ENCODE data around the gene NKD2. TPM values are rescaled to one million over a fixed set of nuclear protein-coding genes. Genes with fewer than 3 reads are reported as not detected.

The NKD2 gene
- total and polyA plus RNA-seq, 7 donors: 0.08 to 0.96 (median 0.63) TPM; not detected in 1

DNA sequence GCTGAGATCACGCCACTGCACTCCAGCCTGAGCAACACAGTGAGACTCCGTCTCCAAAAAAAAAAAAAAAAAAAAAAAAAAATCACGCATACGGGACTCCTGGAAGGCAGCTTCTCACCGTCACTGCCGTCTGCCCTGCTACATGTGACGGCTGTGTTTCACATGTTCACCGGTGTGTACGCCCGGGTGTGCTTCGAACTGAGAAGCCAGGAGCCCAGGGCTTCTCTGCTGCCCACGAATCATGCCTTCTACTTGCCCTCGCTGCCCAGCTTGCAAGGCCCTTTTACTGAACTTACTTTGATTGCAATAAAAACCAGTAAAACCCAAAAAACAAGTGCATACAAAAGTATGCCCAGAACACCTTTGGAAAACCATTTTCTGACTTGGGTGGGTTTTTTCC is 5.8 kb upstream of the NKD2 start:
- Histone ChIP-seq H3K4me3 (no peak overlapping the region), H3K27me3 (ENCODE audit: insufficient read depth in 3 of 3, low read length in 2 of 3) (peaks cover 0 to 38% (median 13%) of the 10 kb centered on the region in 3 donors), H3K36me3 (ENCODE audit: insufficient read depth in 1 of 2, low read depth in 1 of 2) (no peaks in the 10 kb centered on the region), H3K9me3 (no peaks in the 10 kb centered on the region), H3K4me1 (no peaks in the 10 kb centered on the region), H3K27ac (no peak overlapping the region)
- no peak for TF ChIP-seq CTCF (IDR thresholded peaks at IDR 0.05)
- ATAC-seq (no peak), DNase-seq (no peak)
- WGBS, 3 donors: 88 to 93% (median 90%) methylated on average over 11 to 13 of the region's 13 CpGs
- intact Hi-C loops (cut with DNase I): no loop called here

GRCh38 chr5:1003296-1003937 is 5.2 kb upstream of the NKD2 start:
- DNase-seq (peak in 1 of 2 donors; percentile 60), ATAC-seq (peak in 1 of 4 donors; percentile 10)
- H3K27ac ChIP-seq: no peak overlapping the region
- H3K9me3 ChIP-seq: no peaks in the 10 kb centered on the region
- peaks cover 0 to 44% (median 13%) of the 10 kb centered on the region in 3 donors for H3K27me3 ChIP-seq (ENCODE audit: insufficient read depth in 3 of 3, low read length in 2 of 3)
- H3K4me3 ChIP-seq: no peak overlapping the region
- no peaks in the 10 kb centered on the region for H3K36me3 ChIP-seq (ENCODE audit: insufficient read depth in 1 of 2, low read depth in 1 of 2)
- intact Hi-C loops (cut with DNase I): no loop called here
- H3K4me1 ChIP-seq: no peaks in the 10 kb centered on the region
- no peak for TF ChIP-seq CTCF (IDR thresholded peaks at IDR 0.05)
- 61 to 66% (median 63%) methylated on average over 21 of the region's 21 CpGs for WGBS, 3 donors

- peak; percentile 68 to 84 (median 74) for ATAC-seq
- WGBS, 3 donors: 1 to 2% (median 1%) methylated on average over 55 to 88 of the region's 88 CpGs
- H3K27me3 ChIP-seq (ENCODE audit: insufficient read depth in 3 of 3, low read length in 2 of 3): peaks cover 0 to 54% (median 13%) of the 10 kb centered on the region in 3 donors
- DNase-seq: peak; percentile 84 to 87
- H3K4me1 ChIP-seq: no peaks in the 10 kb centered on the region
- H3K4me3 ChIP-seq: peak overlapping the region; percentile 65
- TF ChIP-seq CTCF (IDR thresholded peaks at IDR 0.05): peak; percentile 35
- H3K36me3 ChIP-seq (ENCODE audit: insufficient read depth in 1 of 2, low read depth in 1 of 2): no peaks in the 10 kb centered on the region
- intact Hi-C loops (cut with DNase I): loop anchor here in 1 of 2 donors (5.0 kb wide), 1 partner anchor 82 kb away; no protein-coding TSS in a partner anchor
- no peaks in the 10 kb centered on the region for H3K9me3 ChIP-seq
- no peak overlapping the region for H3K27ac ChIP-seq
These were observed 3.9 kb upstream of the NKD2 start for GRCh38 chr5:1004461-1005248.

- no peaks in the 10 kb centered on the region for H3K36me3 ChIP-seq (ENCODE audit: insufficient read depth in 1 of 2, low read depth in 1 of 2)
- TF ChIP-seq CTCF (IDR thresholded peaks at IDR 0.05): no peak
- no peaks in the 10 kb centered on the region for H3K4me1 ChIP-seq
- H3K27me3 ChIP-seq (ENCODE audit: insufficient read depth in 3 of 3, low read length in 2 of 3): peaks cover 0 to 60% (median 15%) of the 10 kb centered on the region in 3 donors
- ATAC-seq (no peak), DNase-seq (peak in 1 of 2 donors; percentile 41)
- no peak overlapping the region for H3K27ac ChIP-seq
- intact Hi-C loops (cut with DNase I): loop anchor here in 1 of 2 donors (5.0 kb wide), 1 partner anchor 83 kb away; no protein-coding TSS in a partner anchor
- peak overlapping the region; percentile 65 for H3K4me3 ChIP-seq
- no peaks in the 10 kb centered on the region for H3K9me3 ChIP-seq
- 52 to 57% (median 55%) methylated on average over 35 to 47 of the region's 47 CpGs for WGBS, 3 donors
These were observed 3.3 kb upstream of the NKD2 start for GRCh38 chr5:1005249-1005851.
